Stimulated activated CD8-positive, alpha-beta memory T cell treated with anti-CD3 and anti-CD28 coated beads, Interleukin-12 subunit alpha, Interleukin-12 subunit beta, amount 100 ng/mL, for 1 hour (primary cell): ENCODE data around the gene RNF26.

ENCODE experiments used
- DNase-seq: peaks from one replicate; pipeline ENCODE4 v3.0.0-alpha.2; 2020; ENCODE audit warnings: low read depth

The RNF26 gene

GRCh38 chr11:119334174-119334930 is at the start of gene RNF26:
RNF26 (plus strand) TSS chr11:119334527; CDS start chr11:119335123, 596 bp downstream.
- peak; percentile 88 for DNase-seq

DNA sequence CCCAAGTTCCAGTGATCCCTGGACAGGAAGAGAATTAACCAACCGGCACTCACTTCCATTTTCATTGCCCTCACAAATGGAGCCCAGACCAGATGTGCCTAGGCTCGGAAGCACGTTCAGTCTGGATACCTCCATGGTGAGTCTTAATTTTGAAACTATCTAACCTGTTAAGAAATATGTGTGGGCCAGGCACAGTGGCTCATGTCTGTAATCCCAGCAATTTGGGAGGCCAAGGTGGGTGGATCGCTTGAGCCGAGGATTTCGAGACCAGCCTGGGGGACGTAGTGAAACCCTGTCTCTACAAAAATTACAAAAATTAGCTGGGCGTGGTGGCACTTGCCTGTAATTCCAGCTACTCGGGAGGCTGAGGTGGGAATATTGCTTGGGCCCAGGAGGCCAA is 48.9 kb upstream of the RNF26 start:
- DNase-seq, result no peak

- DNase-seq, result no peak
Observed at GRCh38 chr11:119288219-119288618, 46.1 kb upstream of the RNF26 start.

- DNase-seq, result no peak
Observed at GRCh38 chr11:119290894-119291497, 43.3 kb upstream of the RNF26 start.

DNA sequence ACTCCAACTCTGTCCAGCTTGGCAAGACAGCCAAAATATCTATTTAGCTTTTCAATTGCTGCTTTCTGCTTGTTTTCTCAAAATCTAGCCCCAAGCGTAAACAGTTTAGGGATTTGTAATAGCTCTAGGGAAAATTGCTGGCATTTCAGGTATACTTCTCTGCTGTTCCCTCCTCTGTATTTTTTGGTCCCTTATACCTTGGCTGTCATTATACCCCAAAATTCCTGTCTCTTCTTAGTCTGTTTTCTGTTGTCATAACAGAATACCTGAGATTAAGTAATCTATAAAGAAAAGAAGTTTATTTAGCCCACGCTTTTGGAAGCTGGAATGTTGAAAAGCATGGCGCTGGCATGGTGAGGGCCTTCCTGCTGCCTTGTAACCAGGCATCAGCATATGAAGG is 40.9 kb upstream of the RNF26 start:
- DNase-seq, result no peak

DNA sequence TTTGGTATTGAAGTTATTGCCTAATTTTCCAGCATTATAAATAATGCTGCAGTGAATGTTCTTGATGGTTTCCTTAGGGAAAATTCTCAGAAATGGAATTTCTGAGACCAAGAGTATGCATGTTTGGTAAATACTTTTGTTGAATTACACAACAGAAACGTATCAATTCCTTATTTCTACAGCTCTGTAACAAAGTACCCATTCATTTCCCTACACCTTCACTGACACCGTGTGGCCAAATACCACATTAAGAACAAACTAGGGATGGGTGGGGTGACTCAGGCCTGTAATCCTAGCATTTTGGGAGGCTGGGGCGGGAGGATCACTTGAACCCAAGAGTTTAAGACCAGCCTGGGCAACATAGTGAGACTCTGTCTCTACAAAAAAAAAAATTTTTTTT is 39.1 kb upstream of the RNF26 start:
- DNase-seq, result no peak

- DNase-seq, result no peak
Observed at GRCh38 chr11:119297938-119298337, 36.4 kb upstream of the RNF26 start.

DNA sequence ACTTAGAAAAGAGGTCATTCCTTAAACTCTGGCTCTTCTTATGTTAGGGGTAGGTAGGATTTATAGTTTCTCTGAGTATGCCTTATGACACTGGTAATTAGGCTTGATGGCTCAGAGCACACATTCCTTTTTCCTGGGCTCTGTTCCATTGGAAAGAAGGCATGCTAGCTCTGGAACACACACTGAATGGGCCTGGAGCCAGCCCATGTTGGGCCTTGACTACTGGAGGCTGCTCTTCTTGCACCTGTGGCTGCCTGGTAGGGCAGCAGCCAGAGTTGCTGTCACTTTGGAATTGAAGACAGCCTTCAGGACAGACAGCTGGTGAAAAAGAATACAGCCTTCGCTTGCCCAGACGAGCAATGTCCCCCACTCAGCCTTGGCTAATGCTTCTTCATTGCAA is 35.6 kb upstream of the RNF26 start:
- DNase-seq, result no peak

GRCh38 chr11:119299416-119299815 is 34.9 kb upstream of the RNF26 start:
- no peak for DNase-seq

DNA sequence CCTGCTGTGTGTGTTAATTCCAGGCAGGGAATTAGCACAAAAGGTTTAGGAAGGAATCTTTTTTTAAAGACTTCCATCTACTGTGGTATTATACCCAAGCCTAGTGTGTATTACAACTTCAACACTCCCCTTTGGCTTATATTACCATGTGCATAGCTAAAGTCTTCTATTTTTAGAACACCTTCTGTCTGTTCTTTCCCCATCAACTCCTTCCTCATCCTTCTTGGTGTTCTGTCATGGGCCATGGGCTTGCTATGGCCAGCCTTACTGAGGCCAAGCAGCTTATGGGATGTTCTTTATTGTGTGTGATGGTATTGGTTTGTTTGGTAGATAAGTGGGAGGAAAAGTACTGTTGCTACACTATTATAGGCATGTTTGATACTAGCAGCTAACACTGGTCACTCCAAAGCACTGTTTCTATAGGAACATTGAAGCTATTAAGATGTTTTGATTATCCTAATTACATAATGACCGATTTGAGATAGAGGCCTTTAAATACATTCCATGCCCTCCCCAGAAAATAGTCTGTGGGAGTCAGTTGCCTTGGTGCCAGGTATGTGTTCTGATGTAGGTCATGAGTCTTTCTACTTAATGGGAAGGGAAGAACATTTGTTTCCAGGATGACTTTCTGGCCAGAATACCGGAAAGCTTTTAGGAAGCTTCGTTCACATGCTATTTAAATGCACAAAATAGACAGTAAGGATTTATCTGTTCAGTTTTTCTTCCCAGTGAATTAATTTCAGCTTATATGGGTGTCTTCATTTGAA is 33.9 kb upstream of the RNF26 start:
- no peak for DNase-seq

DNA sequence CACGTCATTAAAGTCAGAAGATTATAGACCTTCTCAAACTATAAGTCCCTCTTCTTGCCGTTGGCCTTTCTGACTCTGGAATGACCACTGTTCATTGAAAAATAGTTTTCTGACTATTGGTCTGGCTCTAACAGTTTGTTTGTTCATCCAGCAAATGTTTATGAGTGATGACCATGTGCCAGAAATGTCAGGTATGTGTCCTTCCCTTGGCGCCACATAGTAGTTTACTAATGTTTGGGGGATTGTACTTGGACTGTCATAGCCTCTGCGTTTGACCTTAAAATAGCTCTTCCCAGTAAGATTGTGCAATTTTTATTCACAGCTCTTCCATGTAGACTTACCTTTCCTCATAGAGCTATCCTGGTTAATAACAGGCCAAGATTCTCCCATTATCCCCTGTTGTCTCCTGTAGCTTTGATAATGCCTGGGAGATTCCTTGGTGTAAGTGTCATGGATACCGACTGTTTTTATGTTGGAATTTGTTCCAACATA is 31.1 kb upstream of the RNF26 start:
- no peak for DNase-seq

DNA sequence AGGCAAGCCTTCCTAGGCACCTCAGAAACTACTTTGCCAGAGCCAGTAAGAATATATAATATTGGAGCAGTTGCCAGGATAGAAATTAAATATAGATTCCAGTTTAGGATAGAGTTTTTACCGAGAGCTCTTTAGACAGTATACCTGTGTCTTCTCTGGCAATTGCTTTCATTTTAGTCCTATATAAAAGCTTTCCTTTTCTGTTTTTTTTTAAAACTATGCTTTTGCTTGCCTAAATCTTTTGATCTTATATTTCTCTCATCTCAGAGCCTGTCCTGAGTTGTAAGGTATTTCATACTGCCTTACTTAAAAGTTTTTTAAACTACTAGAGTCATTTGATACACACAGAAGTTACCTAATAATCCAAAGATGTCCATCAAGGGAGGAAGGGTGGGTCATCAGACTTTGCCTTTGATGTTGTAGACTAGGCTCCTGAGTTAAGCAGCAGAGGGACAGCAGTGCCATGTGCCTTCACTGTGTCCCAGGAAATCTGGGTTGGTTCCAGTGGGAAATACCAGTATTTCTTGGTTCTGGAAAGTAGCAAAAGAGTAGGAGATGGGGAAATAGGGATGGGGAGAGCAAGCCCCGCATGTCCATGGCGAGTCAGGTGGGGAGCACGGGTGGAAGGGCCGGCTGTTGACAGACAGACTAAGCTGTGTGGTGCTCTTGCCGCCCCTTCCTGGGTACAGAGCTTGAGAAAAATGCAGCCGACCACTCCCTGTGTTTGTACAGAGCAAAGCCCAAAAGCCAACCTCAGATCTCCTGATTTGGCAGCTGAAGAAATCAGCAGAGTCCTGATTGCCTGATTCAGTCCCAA is 28.6 kb upstream of the RNF26 start:
- DNase-seq, result no peak

- DNase-seq, result no peak
Observed at GRCh38 chr11:119306373-119306890, 27.9 kb upstream of the RNF26 start.

DNA sequence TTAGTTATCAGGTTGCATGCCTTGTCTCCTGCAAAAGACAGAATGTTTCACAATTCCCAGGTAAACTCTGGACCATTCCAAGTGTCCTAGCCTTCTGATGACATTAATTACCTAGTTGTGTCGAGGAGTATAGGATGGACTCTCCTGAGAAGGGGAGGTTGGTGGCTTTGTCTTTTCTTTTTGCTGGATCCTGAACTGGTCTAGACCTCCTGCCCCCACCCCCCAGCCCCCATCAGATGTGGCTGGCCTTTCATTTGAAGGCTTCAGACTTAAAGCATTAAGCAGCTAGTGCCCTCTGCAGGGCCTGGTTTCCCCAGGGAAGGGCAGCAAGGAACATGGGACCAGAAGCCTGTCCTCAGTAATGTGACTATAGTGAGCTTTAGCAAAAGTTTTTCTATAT is 27.1 kb upstream of the RNF26 start:
- DNase-seq, result no peak

DNA sequence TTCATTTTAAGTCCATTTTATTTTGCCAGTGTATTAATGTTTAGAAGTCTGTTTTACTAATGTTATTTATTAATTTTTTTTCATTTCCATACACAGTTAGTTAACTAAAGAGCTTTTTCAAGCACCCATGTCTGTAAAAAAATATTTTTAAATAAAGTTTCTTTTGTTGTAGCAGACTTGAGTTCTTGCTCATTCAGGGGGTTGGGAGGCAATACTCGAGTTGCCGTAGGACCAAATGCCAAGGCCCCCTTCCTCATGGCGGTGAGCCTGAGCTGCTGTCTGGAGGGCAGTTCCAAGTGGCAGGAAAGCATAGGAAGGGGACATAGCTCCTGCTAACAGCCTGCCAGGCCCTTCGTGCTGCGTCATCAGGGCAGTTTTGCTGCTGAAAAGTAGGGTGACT is 26.4 kb upstream of the RNF26 start:
- no peak for DNase-seq

GRCh38 chr11:119309411-119309810 is 24.9 kb upstream of the RNF26 start:
- no peak for DNase-seq

GRCh38 chr11:119309953-119310681 is 24.2 kb upstream of the RNF26 start:
- DNase-seq, result no peak

DNA sequence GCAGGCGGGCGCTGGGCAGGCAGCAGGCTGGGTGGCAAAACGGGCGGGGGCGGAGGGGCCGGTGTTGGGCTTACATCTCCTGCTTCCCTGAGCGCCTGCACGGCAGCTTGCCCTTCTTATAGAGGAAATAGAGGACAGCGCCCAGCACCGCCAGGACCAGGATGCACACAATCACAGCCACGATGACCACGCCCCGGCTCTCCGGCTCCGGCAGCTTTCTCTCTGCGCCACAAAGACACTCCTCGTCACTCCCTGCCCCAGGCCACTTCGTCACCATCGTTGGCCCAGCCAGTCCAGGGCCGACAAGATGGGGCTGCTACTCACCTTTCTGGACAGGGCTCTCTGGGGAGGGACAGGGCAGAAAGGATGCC is 23.7 kb upstream of the RNF26 start:
- no peak for DNase-seq

DNA sequence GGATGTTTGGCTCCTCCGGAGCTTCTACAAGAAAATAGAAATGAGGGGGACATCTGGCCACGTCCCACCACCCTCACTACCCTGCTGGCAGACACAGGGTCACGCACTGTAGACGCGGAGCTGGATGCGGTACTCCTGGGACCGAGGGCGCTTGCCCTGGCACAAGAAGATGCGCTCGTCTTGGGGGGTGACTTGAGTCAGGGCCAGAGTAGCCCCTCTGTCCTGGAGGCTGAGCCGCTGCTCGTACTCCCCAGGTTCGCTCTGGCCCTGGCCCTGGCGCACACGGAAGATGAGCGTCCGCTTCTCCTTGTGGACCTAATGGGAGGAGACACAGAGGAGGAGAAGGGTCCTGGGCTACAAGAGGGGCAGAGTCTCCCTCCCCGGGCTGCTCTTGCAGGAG is 19.6 kb upstream of the RNF26 start:
- no peak for DNase-seq

DNA sequence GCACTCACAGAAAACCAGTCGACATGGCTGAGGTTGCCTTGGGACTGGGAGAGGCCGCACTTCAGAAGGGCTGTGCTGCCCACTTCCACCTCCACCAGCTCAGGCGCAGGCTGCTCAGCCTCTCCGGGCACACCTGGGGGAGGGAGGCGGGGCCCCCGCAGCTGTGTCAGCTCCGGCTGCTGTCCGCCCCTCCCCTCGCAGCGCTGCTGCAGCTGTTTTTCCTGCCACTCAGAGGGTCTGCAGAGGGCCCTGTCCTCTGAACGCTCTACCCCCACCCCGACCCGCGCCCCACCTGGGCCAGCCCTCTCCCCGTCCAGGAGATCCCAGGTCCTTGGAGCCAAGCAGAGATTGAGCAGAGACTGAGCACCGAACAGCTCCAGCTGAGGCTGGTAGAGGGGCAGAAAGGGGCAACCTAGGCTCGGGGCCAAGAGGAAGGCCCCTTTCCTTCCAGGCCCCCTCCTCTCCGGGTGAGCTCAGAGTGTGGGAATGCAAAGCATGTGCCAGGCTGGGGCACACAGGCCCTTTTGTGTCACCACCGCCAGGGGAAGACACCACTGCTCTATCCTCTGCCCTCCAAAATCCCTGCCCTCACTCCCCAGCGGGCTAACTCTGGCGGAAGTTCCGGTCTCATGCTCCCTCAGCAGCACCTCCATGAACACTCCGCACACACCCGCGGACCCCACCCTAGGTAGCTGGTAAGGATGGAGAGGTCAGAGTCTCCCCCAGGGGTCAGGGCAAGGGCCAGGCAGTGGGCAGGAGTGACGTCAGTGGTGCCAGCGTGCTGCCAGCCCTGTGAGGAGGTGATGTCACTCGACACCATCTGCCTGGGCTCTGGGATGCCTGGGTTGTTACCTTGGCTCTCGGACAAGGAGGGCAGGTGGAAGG is 19.0 kb upstream of the RNF26 start:
- DNase-seq, result no peak
